22Rv1 (cell line): Measurements from ENCODE around the gene PRDM2.

Experiments
- H3K27ac ChIP-seq: fragments of 450-650 bp; 2 replicates; pipeline ENCODE4 v1.5.1; 2017
- ZFX ChIP-seq: fragments of 450-650 bp; IDR thresholded peaks from 2 replicates; pipeline ENCODE4 v1.6.1; 2017; ENCODE audit warnings: antibody characterized with exemption, borderline replicate concordance
- TF ChIP-seq, protein P1 (sequence below): fragments of 450-650 bp; IDR thresholded peaks from 2 replicates; pipeline ENCODE4 v1.5.1; 2017; ENCODE audit warnings: mild to moderate bottlenecking

Gene PRDM2

GRCh38 chr1:13760340-13760739, 60.4 kb downstream of the PRDM2 start:
- TF ChIP-seq, protein P1, sequence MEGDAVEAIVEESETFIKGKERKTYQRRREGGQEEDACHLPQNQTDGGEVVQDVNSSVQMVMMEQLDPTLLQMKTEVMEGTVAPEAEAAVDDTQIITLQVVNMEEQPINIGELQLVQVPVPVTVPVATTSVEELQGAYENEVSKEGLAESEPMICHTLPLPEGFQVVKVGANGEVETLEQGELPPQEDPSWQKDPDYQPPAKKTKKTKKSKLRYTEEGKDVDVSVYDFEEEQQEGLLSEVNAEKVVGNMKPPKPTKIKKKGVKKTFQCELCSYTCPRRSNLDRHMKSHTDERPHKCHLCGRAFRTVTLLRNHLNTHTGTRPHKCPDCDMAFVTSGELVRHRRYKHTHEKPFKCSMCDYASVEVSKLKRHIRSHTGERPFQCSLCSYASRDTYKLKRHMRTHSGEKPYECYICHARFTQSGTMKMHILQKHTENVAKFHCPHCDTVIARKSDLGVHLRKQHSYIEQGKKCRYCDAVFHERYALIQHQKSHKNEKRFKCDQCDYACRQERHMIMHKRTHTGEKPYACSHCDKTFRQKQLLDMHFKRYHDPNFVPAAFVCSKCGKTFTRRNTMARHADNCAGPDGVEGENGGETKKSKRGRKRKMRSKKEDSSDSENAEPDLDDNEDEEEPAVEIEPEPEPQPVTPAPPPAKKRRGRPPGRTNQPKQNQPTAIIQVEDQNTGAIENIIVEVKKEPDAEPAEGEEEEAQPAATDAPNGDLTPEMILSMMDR = no peak
- TF ChIP-seq ZFX = no peak
- no peak overlapping the region for H3K27ac ChIP-seq

DNA sequence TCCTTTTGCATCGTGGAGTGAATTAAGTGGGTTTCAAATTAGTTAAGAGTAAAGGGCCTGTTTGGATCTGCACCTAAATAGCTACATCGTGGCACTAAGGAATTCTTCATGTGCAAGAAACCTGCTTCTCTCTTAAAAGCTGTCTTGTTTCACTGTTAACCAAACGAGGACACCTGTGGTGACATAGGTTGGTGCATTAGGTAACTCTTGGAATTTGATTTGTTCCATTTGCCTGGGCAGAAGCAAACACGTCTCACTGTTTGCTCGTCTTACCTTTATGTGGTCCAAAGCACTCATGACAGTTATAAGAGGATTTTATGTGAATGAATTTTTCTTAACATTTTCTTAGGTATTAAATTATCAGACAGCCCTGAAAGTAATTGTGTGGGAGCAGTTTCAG, 60.9 kb downstream of the PRDM2 start:
- no peak overlapping the region for H3K27ac ChIP-seq
- no peak for TF ChIP-seq ZFX
- TF ChIP-seq, protein P1 = no peak

- no peak overlapping the region for H3K27ac ChIP-seq
- no peak for TF ChIP-seq ZFX
- TF ChIP-seq, protein P1 = no peak
Observed at GRCh38 chr1:13761883-13762282, 61.9 kb downstream of the PRDM2 start.

DNA sequence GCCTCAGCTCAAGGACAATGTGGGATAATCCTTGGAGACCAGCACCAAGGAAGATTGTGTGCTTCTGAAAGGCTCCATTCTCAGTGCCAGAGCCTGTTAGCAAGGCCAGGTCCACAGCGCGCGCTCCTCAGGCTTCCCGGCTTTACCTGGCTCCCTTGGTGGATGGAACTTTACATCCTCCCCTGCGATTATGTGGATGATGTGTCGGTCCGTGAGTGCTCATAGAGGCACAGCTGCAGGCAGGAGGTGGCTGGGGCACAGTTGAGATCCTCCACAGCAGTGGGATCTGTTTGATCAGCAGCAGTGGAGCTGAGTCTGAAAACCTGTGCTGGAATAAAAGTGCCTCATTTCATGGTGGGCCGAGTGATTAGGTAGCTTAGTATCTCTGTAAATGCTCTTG, 62.7 kb downstream of the PRDM2 start:
- no peak overlapping the region for H3K27ac ChIP-seq
- TF ChIP-seq, protein P1 = no peak
- no peak for TF ChIP-seq ZFX

GRCh38 chr1:13763222-13763621, 63.2 kb downstream of the PRDM2 start:
- no peak for TF ChIP-seq ZFX
- TF ChIP-seq, protein P1 = no peak
- no peak overlapping the region for H3K27ac ChIP-seq

DNA sequence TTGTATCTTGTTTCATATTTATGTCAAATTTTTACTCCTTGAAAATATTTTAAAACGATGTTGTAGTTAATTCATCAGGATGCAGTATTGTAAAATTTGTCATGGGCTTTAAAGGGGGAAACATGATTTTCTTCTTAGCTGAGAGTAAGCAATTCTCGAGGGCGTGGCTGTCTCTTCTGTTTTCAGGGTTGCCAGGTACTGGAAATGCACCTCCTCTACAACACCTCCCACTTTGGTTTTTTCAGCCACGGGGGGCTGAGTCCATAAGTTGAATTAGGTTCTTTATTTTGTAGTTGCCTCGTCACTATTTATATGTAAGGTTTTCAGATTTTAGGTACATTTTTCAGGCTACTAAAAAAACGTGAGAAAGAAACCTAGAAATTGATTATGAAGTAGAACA, 64.0 kb downstream of the PRDM2 start:
- TF ChIP-seq, protein P1 = no peak
- no peak for TF ChIP-seq ZFX
- H3K27ac ChIP-seq = no peak overlapping the region

- no peak overlapping the region for H3K27ac ChIP-seq
- TF ChIP-seq, protein P1 = no peak
- no peak for TF ChIP-seq ZFX
Observed at GRCh38 chr1:13764588-13765332, 64.8 kb downstream of the PRDM2 start.
